NCI-H748 (cell line): ENCODE data around the gene TSEN15.
"Not testable (repeated sequence)": the region's sequence is repeated elsewhere in the genome, so short reads cannot be mapped to it uniquely, and the experiment has no call there.

Experiments used
- DNase-seq: peaks from one replicate; lab custom pipeline; 2025; ENCODE audit not compliant: unreplicated experiment; lab: John Stamatoyannopoulos, UW

Gene TSEN15

GRCh38 chr1:184031092-184031408 lies 20.5 kb upstream of the TSEN15 start:
- DNase-seq: no peak

DNA sequence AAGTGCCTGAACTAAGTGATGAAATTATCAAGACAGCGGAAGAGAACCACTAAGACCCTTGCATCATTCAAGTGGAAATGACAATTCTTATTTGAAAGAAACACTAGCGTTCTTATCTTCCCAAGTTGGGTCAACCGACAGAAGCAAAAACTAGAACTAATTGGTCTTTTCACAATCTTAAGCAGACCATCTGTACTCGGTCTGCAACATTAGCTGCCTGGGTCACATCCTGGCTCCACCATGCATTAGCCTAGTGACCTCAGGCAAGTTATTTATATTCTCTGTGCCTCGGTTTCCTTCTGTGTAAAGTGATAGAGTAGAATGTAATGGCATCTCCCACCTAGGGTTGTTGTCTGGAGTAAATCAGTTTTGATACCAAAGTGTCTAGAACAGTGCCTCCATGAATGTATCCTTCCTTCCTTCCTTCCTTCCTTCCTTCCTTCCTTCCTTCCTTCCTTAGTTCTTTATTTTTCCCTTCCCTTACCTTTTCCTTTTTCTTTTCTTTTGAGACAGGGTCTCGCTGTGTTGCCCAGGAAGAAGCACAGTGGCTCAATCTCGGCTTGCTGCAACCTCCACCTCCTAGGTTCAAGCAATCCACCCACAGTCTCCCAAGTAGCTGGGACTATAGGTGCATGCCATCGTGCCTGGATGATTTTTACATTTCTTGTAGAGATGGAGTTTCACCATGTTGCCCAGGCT lies 20.0 kb upstream of the TSEN15 start:
- no peak for DNase-seq

GRCh38 chr1:184032306-184032929 lies 19.1 kb upstream of the TSEN15 start:
- no peak for DNase-seq

DNA sequence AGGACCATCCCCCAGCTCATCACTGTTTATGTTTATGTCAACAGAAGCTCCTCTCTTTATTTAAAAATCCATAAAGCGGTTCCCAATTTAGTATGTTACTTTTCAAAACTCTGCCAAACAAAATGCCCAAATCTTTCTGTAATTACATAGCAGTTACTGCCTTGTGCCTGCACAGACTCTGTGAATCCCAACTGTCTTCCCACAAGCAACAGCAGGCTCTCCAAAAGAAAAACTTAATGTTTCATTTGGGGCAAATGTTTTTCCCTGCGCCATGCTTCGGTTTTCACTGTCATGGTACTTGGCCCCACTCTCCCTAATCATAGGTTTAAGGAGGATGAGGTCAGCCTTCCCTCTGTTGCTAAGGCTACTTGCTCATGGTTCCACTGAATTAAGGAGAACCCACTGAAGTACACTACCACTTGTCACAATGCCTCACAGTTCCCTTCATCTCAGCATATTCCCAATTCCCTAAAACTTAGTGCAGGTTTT lies 18.6 kb upstream of the TSEN15 start:
- DNase-seq: no peak

GRCh38 chr1:184033711-184034167 lies 17.8 kb upstream of the TSEN15 start:
- DNase-seq: no peak

GRCh38 chr1:184034761-184035379 lies 16.7 kb upstream of the TSEN15 start:
- no peak for DNase-seq

DNA sequence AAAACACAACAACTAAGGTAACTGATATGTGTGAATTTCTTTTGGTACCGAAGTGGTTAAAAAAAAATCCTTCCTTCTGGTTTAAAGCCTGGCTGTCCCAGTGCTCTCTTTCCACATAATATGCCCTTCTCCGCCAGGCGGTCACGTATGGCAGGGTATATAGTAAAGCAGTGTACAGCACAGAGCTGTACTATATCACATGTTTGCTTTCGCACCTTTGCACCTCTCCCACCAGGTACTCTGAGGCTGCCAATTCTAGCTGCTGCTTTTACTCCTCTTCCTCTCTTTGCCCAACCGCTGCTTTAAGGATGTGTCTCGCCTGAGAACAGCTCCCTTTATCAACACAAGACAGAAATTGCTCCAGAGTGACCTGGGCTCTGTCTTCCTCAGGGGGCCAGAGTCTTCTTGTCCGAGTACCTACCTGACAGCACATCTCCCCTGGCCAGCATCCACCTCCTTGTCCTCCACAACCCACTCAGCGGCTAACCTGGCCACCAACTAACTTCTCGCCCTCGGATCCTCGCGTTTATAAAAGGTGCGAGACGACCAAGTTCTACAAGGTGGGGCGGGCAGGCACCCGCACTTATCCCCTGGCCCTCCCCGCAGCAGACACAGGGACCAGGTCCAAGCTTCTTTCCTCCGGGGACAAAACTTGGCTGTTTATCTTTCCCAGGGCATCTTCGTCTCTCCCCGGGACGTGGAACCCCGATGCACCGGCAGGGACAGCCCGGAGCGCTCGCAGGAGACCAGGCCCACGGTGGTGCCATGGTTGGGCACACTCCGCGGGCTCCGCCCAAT lies 15.6 kb upstream of the TSEN15 start:
- DNase-seq: no peak

DNA sequence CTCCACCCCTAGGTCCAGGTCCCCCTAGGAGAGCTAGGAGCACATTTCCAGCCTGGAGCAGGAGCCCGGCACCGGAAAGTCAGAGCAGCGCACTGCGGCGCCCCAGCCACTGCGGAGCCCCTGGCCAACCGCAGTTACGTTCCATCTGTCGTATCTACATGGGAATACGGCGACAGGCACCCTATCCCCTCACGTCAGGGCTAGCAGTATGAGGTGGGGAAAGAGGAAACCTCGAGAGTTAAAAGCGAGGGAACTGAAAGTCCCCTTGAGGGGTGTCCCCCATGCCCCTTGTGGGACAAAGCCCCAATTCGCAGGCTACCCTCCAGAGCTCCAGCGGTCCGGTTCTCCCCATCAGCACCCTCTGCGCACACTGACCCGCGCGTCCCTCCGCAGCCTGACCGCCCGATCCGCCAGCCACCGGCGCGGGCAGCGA lies 15.0 kb upstream of the TSEN15 start:
- peak; percentile 37 for DNase-seq

DNA sequence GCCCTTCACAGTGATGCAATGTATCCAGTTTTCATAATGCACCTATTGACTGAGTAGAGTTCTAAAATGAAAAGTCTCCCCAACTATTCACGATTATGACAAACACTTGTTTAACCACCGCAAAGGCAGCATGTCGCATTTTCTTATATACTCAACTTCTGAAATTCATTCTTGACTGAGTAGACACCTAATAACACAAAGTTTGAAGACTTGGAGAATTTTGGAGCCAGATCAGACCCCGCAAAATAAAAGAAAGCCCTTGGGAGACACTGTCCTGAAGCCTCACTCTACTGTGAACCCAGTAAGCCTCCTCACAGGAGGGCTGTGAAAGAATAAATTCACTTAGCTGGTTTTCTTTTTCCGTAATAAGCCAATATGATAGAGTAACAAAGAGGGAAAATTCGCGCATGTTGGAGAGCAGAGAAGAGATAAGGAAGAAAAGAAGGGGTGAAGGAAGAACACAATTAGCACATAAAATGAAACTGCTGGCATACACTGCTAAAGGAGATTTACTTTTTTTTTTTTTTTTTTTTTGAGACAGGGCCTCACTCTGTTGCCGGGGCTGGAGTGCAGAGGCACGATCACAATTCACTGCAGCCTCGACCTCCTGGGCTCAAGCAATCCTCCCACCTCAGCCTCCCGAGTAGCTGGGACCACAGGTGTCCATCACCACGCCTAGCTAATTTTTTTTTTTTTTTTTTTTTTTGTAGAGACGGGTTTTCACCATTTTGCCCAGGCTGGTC lies 13.5 kb upstream of the TSEN15 start:
- no peak for DNase-seq

GRCh38 chr1:184039126-184039525 lies 12.4 kb upstream of the TSEN15 start:
- no peak for DNase-seq

GRCh38 chr1:184041731-184042130 lies 9.8 kb upstream of the TSEN15 start:
- DNase-seq: no peak

DNA sequence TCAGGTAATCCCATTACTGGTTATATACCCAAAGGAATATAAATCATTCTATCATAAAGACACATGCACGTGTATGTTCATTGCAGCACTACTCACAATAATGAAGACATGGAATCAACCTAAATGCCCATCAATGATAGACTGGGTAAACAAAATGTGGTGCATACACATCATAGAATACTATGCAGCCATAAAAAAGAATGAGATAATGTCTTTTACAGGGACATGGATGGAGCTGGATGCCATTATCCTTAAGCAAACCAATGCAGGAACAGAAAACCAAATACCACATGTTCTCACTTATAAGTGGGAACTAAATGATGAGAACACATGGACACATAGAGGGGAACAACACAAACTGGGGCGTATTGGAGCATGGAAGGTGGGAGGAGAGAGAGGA lies 8.2 kb upstream of the TSEN15 start:
- DNase-seq: not testable (repeated sequence)

GRCh38 chr1:184044603-184045376 lies 6.7 kb upstream of the TSEN15 start:
- no peak for DNase-seq

DNA sequence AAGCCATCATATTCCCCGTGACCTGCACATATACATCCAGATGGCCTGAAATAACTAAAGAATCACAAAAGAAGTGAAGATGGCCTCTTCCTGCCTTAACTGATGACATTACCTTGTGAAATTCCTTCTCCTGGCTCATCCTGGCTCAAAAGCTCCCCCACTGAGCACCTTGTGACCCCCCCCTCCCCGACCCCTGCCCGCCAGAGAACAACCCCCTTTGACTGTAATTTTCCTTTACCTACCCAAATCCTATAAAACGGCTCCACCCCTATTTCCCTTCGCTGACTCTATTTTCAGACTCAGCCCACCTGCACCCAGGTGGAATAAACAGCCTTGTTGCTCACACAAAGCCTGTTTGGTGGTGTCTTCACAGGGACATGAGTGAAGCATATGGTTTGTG lies 4.0 kb upstream of the TSEN15 start:
- DNase-seq: not testable (repeated sequence)

- DNase-seq: no peak
Measured at GRCh38 chr1:184048561-184049240, 2.8 kb upstream of the TSEN15 start.

GRCh38 chr1:184049291-184049690 lies 2.2 kb upstream of the TSEN15 start:
- no peak for DNase-seq

GRCh38 chr1:184049836-184050468 lies 1.6 kb upstream of the TSEN15 start:
- no peak for DNase-seq

GRCh38 chr1:184050636-184051035 lies 894 bp upstream of the TSEN15 start:
- DNase-seq: no peak

- DNase-seq: no peak
Measured at GRCh38 chr1:184051138-184051484, 419 bp upstream of the TSEN15 start.
